Right atrium auricular region (tissue), 2 donors: ENCODE data around the gene GAL3ST1. TPM values are rescaled to one million over a fixed set of nuclear protein-coding genes. Genes with fewer than 3 reads are reported as not detected.
"Not testable (repeated sequence)": the region's sequence is repeated elsewhere in the genome, so short reads cannot be mapped to it uniquely, and the experiment has no call there.

Source experiments
- DNase-seq: peaks from one replicate; pipeline ENCODE4 v3.0.0-alpha.2; 2019; ENCODE audit warnings: low spot score
- H3K27ac ChIP-seq, 2 donors: fragments of 200-600 bp; sonication (generic); 1 replicate in 1 of 2; 2 replicates in 1 of 2; pipeline ENCODE4 v1.5.1; 2016 to 2019
- H3K27me3 ChIP-seq, 2 donors: fragments of 200-600 bp; sonication (generic); one replicate each; pipeline versions ENCODE4 v1.5.1 to v1.6.0; 2017 to 2019
- H3K36me3 ChIP-seq: fragments of 200-600 bp; sonication (generic); one replicate; pipeline ENCODE4 v1.5.1; 2016
- H3K4me1 ChIP-seq, 2 donors: fragments of 200-600 bp; sonication (generic); one replicate each; pipeline versions ENCODE4 v1.5.1 to v1.6.0; 2017 to 2019
- H3K4me3 ChIP-seq, 2 donors: fragments of 200-600 bp; sonication (generic); 1 replicate in 1 of 2; 2 replicates in 1 of 2; pipeline ENCODE4 v1.5.1; 2017 to 2019; ENCODE audit warnings: mild to moderate bottlenecking in 1 of 2, moderate library complexity in 1 of 2
- H3K9me3 ChIP-seq, 2 donors: fragments of 200-600 bp; sonication (generic); one replicate each; pipeline ENCODE4 v1.5.1; 2019
- CTCF ChIP-seq, 2 donors: fragments of 200-600 bp; sonication (generic); IDR thresholded peaks; one replicate each; pipeline ENCODE4 v1.5.1; 2019; ENCODE audit warnings: antibody characterized with exemption in 2 of 2
- total RNA-seq, 2 donors: library from RNA; depleted of rRNA; stranded (reverse); fragments of >200 nt; gene quantifications; one replicate each; pipeline ENCODE4 v1.1.0, GENCODE V29; 2016

Gene GAL3ST1
- total RNA-seq: 1 to 10 TPM in 1 of 2 donors, under 1 TPM in 1; 0.33 to 1.7 TPM

GRCh38 chr22:30574095-30574981 lies at the start of gene GAL3ST1:
GAL3ST1 (minus strand) TSS chr22:30574665; CDS start chr22:30557392, 17,273 bp downstream.
- Histone ChIP-seq H3K4me1 (peaks cover 0 to 25% of the 10 kb centered on the region in 2 donors), H3K27me3 (no peaks in the 10 kb centered on the region), H3K27ac (no peak within 1 kb of the TSS), H3K4me3 (peak within 1 kb of the TSS in 1 of 2 donors; percentile 38), H3K36me3 (peaks cover 36% of the 10 kb centered on the region), H3K9me3 (no peaks in the 10 kb centered on the region)
- DNase-seq: no peak
- TF ChIP-seq CTCF (IDR thresholded peaks at IDR 0.05): no peak

GRCh38 chr22:30619909-30620308 lies 45.4 kb upstream of the GAL3ST1 start:
- not testable (repeated sequence) for H3K36me3 ChIP-seq, DNase-seq, H3K4me1 ChIP-seq, H3K9me3 ChIP-seq, H3K4me3 ChIP-seq, H3K27me3 ChIP-seq, H3K27ac ChIP-seq

GRCh38 chr22:30617819-30618218 lies 43.4 kb upstream of the GAL3ST1 start:
- no peak for DNase-seq
- TF ChIP-seq CTCF (IDR thresholded peaks at IDR 0.05): no peak
- no peak overlapping the region for H3K27ac ChIP-seq
- no peaks in the 10 kb centered on the region for H3K9me3 ChIP-seq
- no peaks in the 10 kb centered on the region for H3K27me3 ChIP-seq
- no peak overlapping the region for H3K4me3 ChIP-seq
- H3K4me1 ChIP-seq: no peaks in the 10 kb centered on the region
- peaks cover 2% of the 10 kb centered on the region for H3K36me3 ChIP-seq

GRCh38 chr22:30615543-30615954 lies 41.1 kb upstream of the GAL3ST1 start:
- no peak for DNase-seq
- Histone ChIP-seq H3K27ac (no peak overlapping the region), H3K36me3 (peaks cover 3% of the 10 kb centered on the region), H3K9me3 (no peaks in the 10 kb centered on the region), H3K4me1 (peaks cover 0 to 1% of the 10 kb centered on the region in 2 donors), H3K4me3 (no peak overlapping the region), H3K27me3 (no peaks in the 10 kb centered on the region)
- TF ChIP-seq CTCF (IDR thresholded peaks at IDR 0.05): no peak

GRCh38 chr22:30614879-30615278 lies 40.4 kb upstream of the GAL3ST1 start:
- H3K9me3 ChIP-seq: no peaks in the 10 kb centered on the region
- H3K27me3 ChIP-seq: no peaks in the 10 kb centered on the region
- H3K36me3 ChIP-seq: peaks cover 3% of the 10 kb centered on the region
- H3K4me3 ChIP-seq: no peak overlapping the region
- TF ChIP-seq CTCF (IDR thresholded peaks at IDR 0.05): no peak
- no peak overlapping the region for H3K27ac ChIP-seq
- no peak for DNase-seq
- peaks cover 0 to 8% of the 10 kb centered on the region in 2 donors for H3K4me1 ChIP-seq

GRCh38 chr22:30614268-30614667 lies 39.8 kb upstream of the GAL3ST1 start:
- H3K9me3 ChIP-seq: no peaks in the 10 kb centered on the region
- TF ChIP-seq CTCF (IDR thresholded peaks at IDR 0.05): no peak
- no peak overlapping the region for H3K4me3 ChIP-seq
- peaks cover 3% of the 10 kb centered on the region for H3K36me3 ChIP-seq
- no peaks in the 10 kb centered on the region for H3K27me3 ChIP-seq
- no peak for DNase-seq
- peaks cover 0 to 12% of the 10 kb centered on the region in 2 donors for H3K4me1 ChIP-seq
- no peak overlapping the region for H3K27ac ChIP-seq
